G401 (cell line): ENCODE data around the gene FPR2. TPM values are rescaled to one million over a fixed set of nuclear protein-coding genes. Genes with fewer than 3 reads are reported as not detected.

ENCODE experiments used
- total RNA-seq: library from RNA; depleted of rRNA; stranded (reverse); fragments of >200 nt; shearing (Covaris generic); gene quantifications from 2 replicates; pipeline ENCODE4 v1.2.3, GENCODE V29; 2014; rRNA removed

FPR2 gene
- total RNA-seq, 1 experiment from 2014 or later: not detected

Other genes with a start within 250 kb of the FPR2 start
- gene SIGLEC6, start 229.5 kb upstream of the FPR2 start, total RNA-seq: not detected in 2 replicates
- gene ZNF175, start 189.9 kb upstream of the FPR2 start, total RNA-seq: 6.3 and 7.2 TPM in 2 replicates
- not detected in 2 replicates for gene SIGLEC5, start 130.8 kb upstream of the FPR2 start, total RNA-seq
- gene SIGLEC14, start 114.4 kb upstream of the FPR2 start, total RNA-seq: not detected in 2 replicates
- 0.98 and 4.7 TPM in 2 replicates for gene SPACA6, start 67.8 kb upstream of the FPR2 start, total RNA-seq
- not detected in 2 replicates for gene HAS1, start 37.2 kb upstream of the FPR2 start, total RNA-seq
- gene FPR1, start 9.3 kb upstream of the FPR2 start, total RNA-seq: not detected in 2 replicates
- gene FPR3, start 34.0 kb downstream of the FPR2 start, total RNA-seq: not detected in 2 replicates
- 3.0 and 3.3 TPM in 2 replicates for gene ZNF577, start 126.8 kb downstream of the FPR2 start, total RNA-seq
- gene ZNF649, start 143.8 kb downstream of the FPR2 start, total RNA-seq: 7.0 and 10.5 TPM in 2 replicates
- gene ZNF613, start 166.3 kb downstream of the FPR2 start, total RNA-seq: 3.5 and 18.3 TPM in 2 replicates
- gene ZNF350, start 225.7 kb downstream of the FPR2 start, total RNA-seq: 1.8 and 4.7 TPM in 2 replicates
- 0.62 and 9.8 TPM in 2 replicates for gene ZNF615, start 247.0 kb downstream of the FPR2 start, total RNA-seq